T-helper 2 cell treated with Interferon-gamma antibody and Interleukin-4, amounts not matched to agents 5 μg/mL and 100 μg/mL, for 36 hours (primary cell): ENCODE results near the gene EGR2.
A peak's percentile ranks its signal among the peaks of the same experiment; 100 is the strongest.
"Not testable (repeated sequence)": the region's sequence is repeated elsewhere in the genome, so short reads cannot be mapped to it uniquely, and the experiment has no call there.

Source experiments
- DNase-seq: peaks from one replicate; pipeline ENCODE4 v3.0.0; 2021; ENCODE audit warnings: low spot score
- H3K27ac Mint-ChIP-seq: one replicate; pipeline ENCODE4 v1.8.0; 2021; ENCODE audit warnings: mild to moderate bottlenecking, mixed read lengths
- H3K27me3 Mint-ChIP-seq: one replicate; pipeline ENCODE4 v1.8.0; 2021; ENCODE audit warnings: low read depth, mixed read lengths
- H3K36me3 Mint-ChIP-seq: one replicate; pipeline ENCODE4 v1.8.0; 2021; ENCODE audit warnings: low read depth, mixed read lengths
- H3K4me1 Mint-ChIP-seq: one replicate; pipeline ENCODE4 v1.8.0; 2021; ENCODE audit warnings: low read depth, mixed read lengths
- H3K4me3 Mint-ChIP-seq: one replicate; pipeline ENCODE4 v1.8.0; 2022; ENCODE audit warnings: mild to moderate bottlenecking, moderate library complexity, mixed read lengths
- H3K9me3 Mint-ChIP-seq: one replicate; pipeline ENCODE4 v1.8.0; 2021; ENCODE audit warnings: mixed read lengths

Gene EGR2

GRCh38 chr10:62795100-62795499 is 21.1 kb downstream of the EGR2 start:
- Mint-ChIP-seq H3K4me3 (no peak overlapping the region), H3K36me3 (no peaks in the 10 kb centered on the region), H3K27me3 (peaks cover 61% of the 10 kb centered on the region), H3K27ac (no peak overlapping the region), H3K9me3 (no peaks in the 10 kb centered on the region), H3K4me1 (no peaks in the 10 kb centered on the region)
- DNase-seq, result no peak

DNA sequence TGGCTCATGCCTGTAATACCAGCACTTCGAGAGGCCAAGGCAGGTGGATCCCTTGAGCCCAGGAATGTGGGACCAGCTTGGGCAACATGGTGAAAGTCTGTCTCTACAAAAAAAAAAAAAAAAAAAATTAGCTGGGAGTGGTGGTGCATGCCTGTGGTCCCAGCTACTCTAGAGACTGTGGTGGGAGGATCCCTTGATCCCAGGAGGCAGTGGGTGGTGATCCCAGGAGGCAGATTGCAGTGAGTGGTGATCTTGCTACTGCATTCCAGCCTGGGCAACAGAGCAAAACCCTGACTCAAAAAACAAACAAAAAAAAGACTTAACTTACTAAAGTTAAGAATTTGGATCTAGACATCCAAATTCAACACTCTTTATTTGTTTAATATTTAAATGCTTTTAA is 21.9 kb downstream of the EGR2 start:
- H3K27ac Mint-ChIP-seq, result no peak overlapping the region
- no peaks in the 10 kb centered on the region for H3K36me3 Mint-ChIP-seq
- no peak overlapping the region for H3K4me3 Mint-ChIP-seq
- peaks cover 61% of the 10 kb centered on the region for H3K27me3 Mint-ChIP-seq
- no peaks in the 10 kb centered on the region for H3K9me3 Mint-ChIP-seq
- H3K4me1 Mint-ChIP-seq, result no peaks in the 10 kb centered on the region
- no peak for DNase-seq

DNA sequence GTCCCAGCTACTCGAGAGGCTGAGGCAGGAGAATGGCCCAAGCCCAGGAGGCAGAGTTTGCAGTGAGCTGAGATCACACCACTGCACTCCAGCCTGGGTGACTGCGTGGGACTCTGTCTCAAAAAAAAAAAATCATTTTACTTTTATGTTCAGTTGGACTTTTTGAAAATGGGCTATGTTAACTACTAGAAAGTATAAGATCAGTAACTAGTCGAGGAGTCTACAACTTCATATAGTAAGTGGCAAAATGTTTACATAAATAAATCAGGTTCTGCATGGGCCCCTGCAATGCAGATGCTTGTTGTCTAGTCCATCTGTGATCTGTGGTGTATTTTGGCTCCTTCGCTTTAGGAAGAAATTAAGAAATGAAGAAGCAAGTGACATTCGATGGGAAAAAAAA is 23.9 kb downstream of the EGR2 start:
- H3K4me3 Mint-ChIP-seq, result no peak overlapping the region
- H3K27ac Mint-ChIP-seq, result no peak overlapping the region
- no peaks in the 10 kb centered on the region for H3K36me3 Mint-ChIP-seq
- H3K4me1 Mint-ChIP-seq, result no peaks in the 10 kb centered on the region
- DNase-seq, result no peak
- peaks cover 7% of the 10 kb centered on the region for H3K9me3 Mint-ChIP-seq
- H3K27me3 Mint-ChIP-seq, result peaks cover 48% of the 10 kb centered on the region

DNA sequence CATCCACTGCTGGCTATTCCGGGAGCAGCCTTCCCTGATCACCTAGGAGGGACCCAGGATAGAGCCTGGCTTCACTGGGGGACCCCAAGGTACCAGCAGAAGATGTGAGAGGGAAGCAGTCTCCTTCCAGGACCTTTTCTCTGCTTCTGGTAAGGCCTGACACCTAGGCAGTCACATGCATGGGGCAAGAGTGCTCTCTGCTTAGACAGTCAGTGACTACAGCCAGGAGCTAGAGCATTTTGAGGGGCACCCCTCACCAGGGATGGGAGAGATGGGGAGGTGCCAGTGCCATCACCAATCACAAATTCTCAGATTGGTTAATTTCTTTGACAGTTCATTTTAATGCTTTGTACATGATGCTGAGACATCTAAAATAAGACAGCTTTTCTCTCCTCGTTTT is 25.6 kb downstream of the EGR2 start:
- peaks cover 38% of the 10 kb centered on the region for H3K27me3 Mint-ChIP-seq
- H3K9me3 Mint-ChIP-seq, result peaks cover 12% of the 10 kb centered on the region
- no peaks in the 10 kb centered on the region for H3K4me1 Mint-ChIP-seq
- no peak overlapping the region for H3K4me3 Mint-ChIP-seq
- H3K27ac Mint-ChIP-seq, result no peak overlapping the region
- no peak for DNase-seq
- peaks cover 2% of the 10 kb centered on the region for H3K36me3 Mint-ChIP-seq

DNA sequence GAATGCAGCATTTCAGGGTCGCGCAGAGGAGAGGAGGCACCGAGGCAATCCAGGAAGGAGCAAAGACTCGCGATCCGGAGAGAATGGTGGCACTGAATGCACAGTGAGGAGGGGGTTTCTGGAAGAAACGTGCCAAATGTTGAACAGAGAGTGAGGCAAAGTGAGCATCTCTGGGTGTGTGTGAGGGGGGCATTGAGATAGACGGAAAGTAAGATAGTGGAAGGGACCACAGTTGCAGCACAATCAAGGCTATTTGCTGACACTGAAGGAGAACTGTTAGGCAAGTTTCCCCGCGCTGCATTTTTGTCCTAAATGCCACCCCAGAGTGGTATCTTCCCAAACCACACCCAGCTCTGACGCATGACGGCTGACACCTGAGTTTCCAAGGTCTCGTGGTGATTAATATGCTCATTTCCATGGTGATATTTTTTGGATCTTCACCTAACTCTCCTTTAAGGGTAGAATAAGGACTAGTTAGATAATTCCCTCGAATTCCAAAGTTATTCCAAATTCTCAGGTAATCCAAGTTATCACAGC is 26.1 kb downstream of the EGR2 start:
- no peak for DNase-seq
- Mint-ChIP-seq H3K36me3 (peaks cover 2% of the 10 kb centered on the region), H3K27me3 (peaks cover 38% of the 10 kb centered on the region), H3K27ac (no peak overlapping the region), H3K4me1 (no peaks in the 10 kb centered on the region), H3K9me3 (peaks cover 16% of the 10 kb centered on the region), H3K4me3 (no peak overlapping the region)

GRCh38 chr10:62788861-62789467 is 27.2 kb downstream of the EGR2 start:
- H3K27ac Mint-ChIP-seq, result no peak overlapping the region
- H3K27me3 Mint-ChIP-seq, result peaks cover 28% of the 10 kb centered on the region
- H3K9me3 Mint-ChIP-seq, result peaks cover 20% of the 10 kb centered on the region
- DNase-seq, result no peak
- H3K36me3 Mint-ChIP-seq, result peaks cover 2% of the 10 kb centered on the region
- H3K4me1 Mint-ChIP-seq, result no peaks in the 10 kb centered on the region
- no peak overlapping the region for H3K4me3 Mint-ChIP-seq

DNA sequence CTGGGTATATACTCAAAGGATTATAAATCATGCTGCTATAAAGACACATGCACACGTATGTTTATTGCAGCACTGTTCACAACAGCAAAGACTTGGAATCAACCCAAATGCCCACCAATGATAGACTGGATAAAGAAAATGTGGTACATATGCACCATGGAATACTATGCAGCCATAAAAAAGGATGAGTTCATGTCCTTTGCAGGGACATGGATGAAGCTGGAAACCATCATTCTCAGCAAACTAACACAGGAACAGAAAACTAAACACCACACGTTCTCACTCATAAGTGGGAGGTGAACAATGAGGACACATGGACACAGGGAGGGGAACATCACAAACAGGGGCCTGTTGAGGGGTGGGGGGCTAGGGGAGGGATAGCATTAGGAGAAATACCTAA is 27.9 kb downstream of the EGR2 start:
- not testable (repeated sequence) for H3K4me1 Mint-ChIP-seq, DNase-seq, H3K4me3 Mint-ChIP-seq, H3K36me3 Mint-ChIP-seq, H3K27ac Mint-ChIP-seq
- Mint-ChIP-seq H3K9me3 (peaks cover 27% of the 10 kb centered on the region), H3K27me3 (peaks cover 27% of the 10 kb centered on the region)

DNA sequence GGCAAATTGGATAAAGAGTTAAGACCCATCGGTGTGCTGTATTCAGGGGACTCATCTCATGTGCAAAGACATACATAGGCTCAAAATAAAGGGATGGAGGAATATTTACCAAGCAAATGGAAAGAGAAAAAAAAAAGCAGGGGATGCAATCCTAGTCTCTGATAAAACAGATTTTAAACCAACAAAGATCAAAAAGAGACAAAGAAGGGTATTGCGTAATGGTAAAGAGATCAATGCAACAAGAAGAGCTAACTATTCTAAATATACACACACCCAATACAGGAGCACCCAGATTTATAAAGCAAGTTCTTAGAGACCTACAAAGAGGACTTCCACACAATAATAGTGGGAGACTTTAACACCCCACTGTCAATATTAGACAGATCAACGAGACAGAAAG is 31.6 kb downstream of the EGR2 start:
- H3K27ac Mint-ChIP-seq, H3K4me3 Mint-ChIP-seq, DNase-seq, H3K36me3 Mint-ChIP-seq, H3K4me1 Mint-ChIP-seq: not testable (repeated sequence)
- Mint-ChIP-seq H3K27me3 (peaks cover 28% of the 10 kb centered on the region), H3K9me3 (peaks cover 27% of the 10 kb centered on the region)

DNA sequence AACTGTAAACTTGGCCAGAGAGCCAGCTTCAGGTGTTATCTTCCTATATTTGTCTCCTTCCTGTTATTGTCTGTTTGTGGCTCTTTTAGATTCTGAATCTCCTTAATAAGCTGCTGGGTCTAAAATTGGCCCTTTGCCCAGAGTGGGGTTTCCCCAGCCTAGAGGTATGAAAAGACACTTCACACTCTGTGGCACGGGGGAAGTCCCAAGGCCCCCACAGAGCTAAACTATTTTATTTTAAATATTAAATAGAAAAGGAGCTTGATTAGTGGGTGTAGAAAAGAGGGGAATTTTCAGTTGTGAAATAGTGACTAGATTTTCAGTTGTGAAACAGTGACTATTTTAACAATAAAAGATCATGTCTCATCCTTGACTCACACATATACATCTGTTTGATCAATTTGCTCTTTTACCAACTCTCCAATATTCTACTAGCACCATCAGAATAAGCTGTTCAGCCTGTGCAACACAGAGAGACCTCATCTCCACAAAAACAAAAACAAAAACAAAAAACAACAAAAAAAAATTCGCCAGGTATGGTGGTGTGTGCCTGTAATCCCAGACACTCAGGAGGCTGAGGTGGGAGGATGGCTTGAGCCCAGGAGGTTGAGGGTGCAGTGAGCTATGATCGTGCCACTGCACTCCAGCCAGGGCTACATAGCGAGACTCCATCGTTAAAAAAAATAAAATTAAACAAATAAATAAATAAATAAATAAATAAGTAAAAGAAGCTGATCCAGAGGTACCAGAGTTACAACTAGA is 36.5 kb downstream of the EGR2 start:
- Mint-ChIP-seq H3K27me3 (peaks cover 14% of the 10 kb centered on the region), H3K4me1 (peaks cover 25% of the 10 kb centered on the region), H3K36me3 (no peaks in the 10 kb centered on the region), H3K9me3 (peaks cover 7% of the 10 kb centered on the region), H3K4me3 (peak overlapping the region; percentile 33), H3K27ac (no peak overlapping the region)
- DNase-seq, result peak; percentile 78

- peaks cover 25% of the 10 kb centered on the region for H3K4me1 Mint-ChIP-seq
- no peak overlapping the region for H3K4me3 Mint-ChIP-seq
- no peak for DNase-seq
- H3K9me3 Mint-ChIP-seq, result no peaks in the 10 kb centered on the region
- H3K27me3 Mint-ChIP-seq, result peaks cover 14% of the 10 kb centered on the region
- H3K36me3 Mint-ChIP-seq, result no peaks in the 10 kb centered on the region
- H3K27ac Mint-ChIP-seq, result no peak overlapping the region
These were observed 38.0 kb downstream of the EGR2 start for GRCh38 chr10:62778125-62778524.

DNA sequence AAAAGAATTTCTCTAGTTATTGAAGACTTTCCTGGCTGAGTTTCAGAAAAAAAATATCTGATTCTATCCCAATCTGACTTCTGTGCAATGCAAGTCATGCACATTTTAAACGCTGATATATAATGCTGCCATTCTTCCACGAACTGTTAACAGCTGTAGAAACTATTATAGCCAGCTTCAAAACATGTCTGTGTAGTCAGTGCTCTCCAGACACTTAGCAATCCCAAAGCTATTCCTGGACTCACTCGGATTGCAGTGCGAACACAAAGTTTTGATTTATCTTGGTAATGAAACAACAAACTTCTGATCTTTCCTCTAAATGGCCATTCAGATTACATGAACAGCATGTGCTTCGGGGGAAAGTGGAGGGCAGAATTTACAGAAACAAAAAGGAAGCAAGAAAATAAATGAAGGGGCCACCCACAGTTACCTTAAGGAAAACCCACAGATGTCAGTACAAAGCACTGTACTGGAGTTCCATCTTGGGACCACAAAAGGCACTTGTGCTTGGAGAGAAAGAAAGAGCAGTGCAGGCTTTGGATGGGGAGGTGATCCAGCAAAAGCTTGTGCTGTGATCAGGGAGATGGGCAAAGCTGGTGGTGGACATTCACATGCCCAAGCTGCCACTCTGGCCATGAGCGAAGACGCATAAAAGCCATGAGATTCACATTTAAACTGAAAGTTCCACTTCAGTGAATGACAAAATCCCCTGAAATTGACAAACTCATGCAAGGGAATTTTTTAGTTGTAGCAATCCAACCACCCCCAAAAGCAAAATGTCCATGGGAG is 43.8 kb downstream of the EGR2 start:
- H3K36me3 Mint-ChIP-seq, result no peaks in the 10 kb centered on the region
- peaks cover 12% of the 10 kb centered on the region for H3K4me1 Mint-ChIP-seq
- no peak overlapping the region for H3K4me3 Mint-ChIP-seq
- DNase-seq, result no peak
- H3K27me3 Mint-ChIP-seq, result peaks cover 6% of the 10 kb centered on the region
- no peaks in the 10 kb centered on the region for H3K9me3 Mint-ChIP-seq
- no peak overlapping the region for H3K27ac Mint-ChIP-seq

- Mint-ChIP-seq H3K27me3 (peaks cover 6% of the 10 kb centered on the region), H3K4me3 (no peak overlapping the region), H3K4me1 (peaks cover 9% of the 10 kb centered on the region), H3K36me3 (no peaks in the 10 kb centered on the region), H3K27ac (no peak overlapping the region), H3K9me3 (no peaks in the 10 kb centered on the region)
- no peak for DNase-seq
These were observed 46.5 kb downstream of the EGR2 start for GRCh38 chr10:62769574-62770242.

DNA sequence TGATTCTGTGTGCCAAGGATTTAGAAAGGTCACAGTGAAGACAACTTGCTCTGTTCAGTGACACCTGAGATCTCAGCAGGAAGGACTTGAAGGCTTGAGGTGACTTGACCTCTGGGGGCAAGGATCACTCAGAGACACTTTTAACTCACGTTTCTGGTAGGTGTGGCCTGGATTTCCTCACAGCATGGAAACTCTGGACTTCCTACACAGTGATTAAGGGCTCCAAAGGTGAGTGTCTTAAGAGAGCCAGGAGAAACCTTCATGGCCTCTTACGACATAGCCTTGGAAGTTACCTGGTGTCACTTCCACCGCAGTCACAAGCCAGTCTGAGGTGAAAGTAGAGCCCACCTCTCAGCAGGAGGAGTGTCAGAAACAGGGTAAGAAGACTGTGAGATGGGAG is 49.8 kb downstream of the EGR2 start:
- Mint-ChIP-seq H3K4me3 (no peak overlapping the region), H3K9me3 (no peaks in the 10 kb centered on the region), H3K27me3 (no peaks in the 10 kb centered on the region), H3K4me1 (peaks cover 9% of the 10 kb centered on the region), H3K36me3 (no peaks in the 10 kb centered on the region), H3K27ac (no peak overlapping the region)
- DNase-seq, result no peak

- H3K27me3 Mint-ChIP-seq, result no peaks in the 10 kb centered on the region
These were observed 50.4 kb downstream of the EGR2 start for GRCh38 chr10:62765726-62766125.

More at GRCh38 chr10:62765726-62766125, 50.4 kb downstream of the EGR2 start:
- no peaks in the 10 kb centered on the region for H3K36me3 Mint-ChIP-seq
- H3K9me3 Mint-ChIP-seq, result no peaks in the 10 kb centered on the region
- H3K4me3 Mint-ChIP-seq, result no peak overlapping the region
- DNase-seq, result no peak
- no peak overlapping the region for H3K27ac Mint-ChIP-seq
- peaks cover 9% of the 10 kb centered on the region for H3K4me1 Mint-ChIP-seq
